GM21423 (cell line): Measurements from ENCODE around the gene POTEM.
"Not testable (repeated sequence)": the region's sequence is repeated elsewhere in the genome, so short reads cannot be mapped to it uniquely, and the experiment has no call there.

Experiments used
- ATAC-seq: cut with Tn5 transposase; IDR thresholded peaks from one replicate; pipeline ENCODE4 v1.9.1; 2021; ENCODE audit warnings: mild to moderate bottlenecking, moderate library complexity; ENCODE audit not compliant: unreplicated experiment

POTEM gene

DNA sequence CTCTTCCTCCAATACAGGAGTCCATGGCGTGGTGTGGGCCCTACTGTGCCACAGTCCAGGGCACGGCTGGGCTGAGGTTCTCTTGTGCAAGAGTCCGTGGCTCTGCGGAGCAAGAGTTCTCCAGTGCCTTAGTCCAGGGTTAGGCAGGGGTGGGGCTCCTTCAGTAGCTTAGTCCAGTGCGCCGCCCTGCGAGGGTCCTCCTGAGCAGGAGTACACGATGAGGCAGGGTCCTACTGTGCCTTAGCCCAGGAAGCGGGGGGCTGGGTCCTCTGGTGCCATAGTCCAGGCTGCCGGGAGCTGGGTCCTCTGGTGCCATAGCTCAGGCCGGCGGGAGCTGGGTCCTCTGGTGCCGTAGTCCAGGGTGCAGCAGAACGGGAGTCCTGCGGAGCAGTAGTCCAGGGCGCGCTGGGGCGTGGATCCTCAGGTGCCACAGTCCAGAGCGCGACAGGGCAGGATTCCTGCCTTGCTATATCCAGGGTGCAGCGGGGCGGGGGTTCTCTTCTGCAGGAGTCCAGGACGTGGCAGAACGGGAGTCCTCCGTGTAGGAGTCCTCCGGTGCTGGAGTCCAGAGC lies 69.7 kb downstream of the POTEM start:
- not testable (repeated sequence) for ATAC-seq

DNA sequence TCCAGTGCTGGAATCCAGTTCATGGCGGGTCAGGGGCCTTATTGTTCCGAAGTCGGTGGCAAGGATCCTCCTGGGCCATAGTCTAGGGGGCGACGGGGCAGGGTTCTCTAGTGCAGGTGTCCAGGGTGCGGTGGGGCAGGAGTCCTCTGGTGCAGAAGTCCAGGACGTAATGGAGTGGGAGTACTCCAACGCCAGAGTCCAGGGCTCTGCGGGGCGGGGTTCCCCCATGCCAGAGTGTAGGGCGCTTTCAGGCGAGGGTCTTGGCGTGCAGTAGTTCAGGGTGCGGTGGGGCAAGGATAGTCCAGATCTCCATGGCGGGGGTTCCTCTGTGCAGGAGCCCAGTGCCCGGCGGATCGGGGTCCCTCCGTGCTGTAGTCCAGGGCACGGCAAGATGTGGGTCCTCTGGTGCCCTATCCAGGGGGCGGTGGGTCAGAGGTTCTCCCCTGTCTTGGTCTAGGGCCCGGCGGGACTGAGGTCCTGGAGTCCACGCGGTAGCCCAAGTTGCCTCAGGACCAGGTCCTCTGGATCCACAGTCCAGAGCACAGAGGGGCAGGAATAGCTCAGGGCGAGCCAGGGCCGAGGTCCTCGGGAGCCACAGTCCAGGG lies 70.9 kb downstream of the POTEM start:
- ATAC-seq: not testable (repeated sequence)

DNA sequence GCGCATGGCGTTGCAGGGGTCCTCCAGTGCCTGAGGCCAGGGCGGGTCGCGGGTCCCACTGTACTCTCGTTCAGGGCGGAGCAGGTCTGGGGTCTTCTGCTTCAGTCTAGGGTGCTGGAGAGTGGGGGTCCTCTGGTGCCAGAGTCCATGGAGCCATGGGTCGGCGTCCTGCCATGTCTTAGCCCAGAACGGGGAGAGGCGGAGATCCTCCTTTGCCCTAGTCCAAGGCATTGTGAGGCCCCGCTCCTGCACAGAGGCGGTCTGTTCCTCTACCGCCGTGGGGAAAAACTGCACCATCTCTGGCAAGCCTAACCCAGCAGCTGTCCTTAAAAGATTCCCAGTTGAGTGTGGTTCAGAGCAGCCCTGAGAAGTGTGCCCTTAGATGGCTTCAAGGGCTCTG lies 71.6 kb downstream of the POTEM start:
- not testable (repeated sequence) for ATAC-seq

DNA sequence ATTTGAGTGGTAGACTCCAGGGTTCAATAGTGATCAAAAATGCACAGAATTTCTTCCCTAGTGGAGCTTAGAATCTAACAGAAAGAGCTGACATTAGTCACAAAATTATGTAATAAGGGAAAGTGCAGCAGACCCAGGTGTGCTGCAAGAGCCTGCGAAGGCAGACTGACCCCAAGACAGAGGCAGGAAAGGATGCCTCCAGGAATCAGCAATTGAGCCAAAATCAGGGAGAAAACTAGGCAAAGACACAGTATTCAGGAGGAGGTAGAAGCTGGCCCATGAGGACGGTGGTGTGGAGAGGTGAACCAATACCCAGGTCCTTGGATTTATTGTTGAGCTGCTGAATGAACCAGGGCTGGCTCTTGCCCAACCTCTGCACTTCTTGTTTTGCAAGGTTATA lies 76.2 kb downstream of the POTEM start:
- ATAC-seq: not testable (repeated sequence)
